T-helper 1 cell treated with Interleukin-12 subunit alpha and Interleukin-12 subunit beta and Interleukin-4 antibody, amounts not matched to agents 30 μg/mL and 1 μg/mL, for 36 hours (primary cell): ENCODE measurements around the gene CFAP221.
A peak's percentile ranks its signal among the peaks of the same experiment; 100 is the strongest.

Experiments
- H3K27ac Mint-ChIP-seq: one replicate; pipeline ENCODE4 v1.8.0; 2021; ENCODE audit warnings: mild to moderate bottlenecking, mixed read lengths
- H3K27me3 Mint-ChIP-seq: one replicate; pipeline ENCODE4 v1.8.0; 2021; ENCODE audit warnings: low read depth, mixed read lengths
- H3K36me3 Mint-ChIP-seq: one replicate; pipeline ENCODE4 v1.8.0; 2021; ENCODE audit warnings: low read depth, mixed read lengths
- H3K4me1 Mint-ChIP-seq: one replicate; pipeline ENCODE4 v1.8.0; 2021; ENCODE audit warnings: low read depth, mixed read lengths
- H3K4me3 Mint-ChIP-seq: one replicate; pipeline ENCODE4 v1.8.0; 2021; ENCODE audit warnings: mild to moderate bottlenecking, moderate library complexity, mixed read lengths
- H3K9me3 Mint-ChIP-seq: one replicate; pipeline ENCODE4 v1.8.0; 2021; ENCODE audit warnings: mixed read lengths

The CFAP221 gene

GRCh38 chr2:119659601-119660342 is 115.5 kb downstream of the CFAP221 start:
- Mint-ChIP-seq H3K36me3 (peaks cover 3% of the 10 kb centered on the region), H3K9me3 (peaks cover 5% of the 10 kb centered on the region), H3K4me1 (peaks cover 15% of the 10 kb centered on the region), H3K4me3 (no peak overlapping the region), H3K27ac (no peak overlapping the region), H3K27me3 (peaks cover 9% of the 10 kb centered on the region)

- peaks cover 10% of the 10 kb centered on the region for H3K27me3 Mint-ChIP-seq
- H3K36me3 Mint-ChIP-seq: peaks cover 8% of the 10 kb centered on the region
- no peak overlapping the region for H3K4me3 Mint-ChIP-seq
- H3K27ac Mint-ChIP-seq: no peak overlapping the region
- H3K4me1 Mint-ChIP-seq: peaks cover 15% of the 10 kb centered on the region
- H3K9me3 Mint-ChIP-seq: peaks cover 10% of the 10 kb centered on the region
Observed at GRCh38 chr2:119660343-119660658, 116.1 kb downstream of the CFAP221 start.

- Mint-ChIP-seq H3K27me3 (peaks cover 21% of the 10 kb centered on the region), H3K4me1 (peaks cover 15% of the 10 kb centered on the region), H3K27ac (no peak overlapping the region), H3K36me3 (peaks cover 8% of the 10 kb centered on the region), H3K4me3 (no peak overlapping the region), H3K9me3 (peaks cover 11% of the 10 kb centered on the region)
Observed at GRCh38 chr2:119662297-119662696, 118.0 kb downstream of the CFAP221 start.

DNA sequence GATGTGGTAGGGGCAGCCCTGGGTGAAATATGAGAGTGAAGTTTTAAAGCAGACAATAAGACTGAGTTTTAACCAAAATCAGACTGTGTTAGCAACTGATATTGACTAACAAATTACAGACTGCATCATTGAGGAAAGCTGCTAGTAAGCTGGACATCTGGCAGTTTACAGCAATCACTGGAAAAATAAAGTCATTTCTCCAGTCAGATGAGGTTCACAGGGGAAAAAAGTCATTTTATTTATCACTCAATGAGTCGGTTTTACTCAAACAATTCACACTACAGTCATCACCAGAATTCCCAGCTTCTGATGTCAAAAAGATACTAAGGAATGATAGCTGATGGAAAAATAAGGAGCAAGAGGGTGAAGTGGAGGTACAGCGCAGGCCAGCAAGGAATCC is 124.3 kb downstream of the CFAP221 start:
- H3K9me3 Mint-ChIP-seq: peaks cover 11% of the 10 kb centered on the region
- no peak overlapping the region for H3K4me3 Mint-ChIP-seq
- H3K27ac Mint-ChIP-seq: no peak overlapping the region
- H3K4me1 Mint-ChIP-seq: peaks cover 13% of the 10 kb centered on the region
- peaks cover 27% of the 10 kb centered on the region for H3K27me3 Mint-ChIP-seq
- H3K36me3 Mint-ChIP-seq: peaks cover 8% of the 10 kb centered on the region

DNA sequence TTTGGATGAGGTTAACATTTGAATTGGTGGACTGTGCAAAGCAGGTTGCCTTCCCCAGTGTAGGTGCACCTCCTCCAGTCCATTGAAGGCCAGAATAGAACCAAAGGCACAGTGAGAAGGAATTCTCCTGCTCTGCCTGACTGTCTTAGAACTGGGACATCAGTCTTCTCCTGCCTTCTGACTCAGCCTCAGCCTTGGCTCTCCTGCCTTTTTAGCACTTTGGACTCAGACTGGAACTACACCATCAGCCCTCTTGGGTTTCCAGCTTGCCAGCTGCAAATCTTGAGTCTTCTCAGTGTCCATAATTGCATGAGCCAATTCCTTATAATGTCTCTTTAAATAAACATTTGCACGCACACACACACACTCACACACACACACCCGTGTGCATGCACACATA is 126.8 kb downstream of the CFAP221 start:
- peaks cover 2% of the 10 kb centered on the region for H3K4me1 Mint-ChIP-seq
- H3K36me3 Mint-ChIP-seq: no peaks in the 10 kb centered on the region
- H3K4me3 Mint-ChIP-seq: no peak overlapping the region
- H3K27ac Mint-ChIP-seq: no peak overlapping the region
- H3K9me3 Mint-ChIP-seq: no peaks in the 10 kb centered on the region
- H3K27me3 Mint-ChIP-seq: peaks cover 18% of the 10 kb centered on the region

- H3K4me3 Mint-ChIP-seq: no peak overlapping the region
- peaks cover 2% of the 10 kb centered on the region for H3K4me1 Mint-ChIP-seq
- H3K9me3 Mint-ChIP-seq: no peaks in the 10 kb centered on the region
- H3K27me3 Mint-ChIP-seq: peaks cover 12% of the 10 kb centered on the region
- no peak overlapping the region for H3K27ac Mint-ChIP-seq
- no peaks in the 10 kb centered on the region for H3K36me3 Mint-ChIP-seq
Observed at GRCh38 chr2:119671752-119672151, 127.5 kb downstream of the CFAP221 start.

DNA sequence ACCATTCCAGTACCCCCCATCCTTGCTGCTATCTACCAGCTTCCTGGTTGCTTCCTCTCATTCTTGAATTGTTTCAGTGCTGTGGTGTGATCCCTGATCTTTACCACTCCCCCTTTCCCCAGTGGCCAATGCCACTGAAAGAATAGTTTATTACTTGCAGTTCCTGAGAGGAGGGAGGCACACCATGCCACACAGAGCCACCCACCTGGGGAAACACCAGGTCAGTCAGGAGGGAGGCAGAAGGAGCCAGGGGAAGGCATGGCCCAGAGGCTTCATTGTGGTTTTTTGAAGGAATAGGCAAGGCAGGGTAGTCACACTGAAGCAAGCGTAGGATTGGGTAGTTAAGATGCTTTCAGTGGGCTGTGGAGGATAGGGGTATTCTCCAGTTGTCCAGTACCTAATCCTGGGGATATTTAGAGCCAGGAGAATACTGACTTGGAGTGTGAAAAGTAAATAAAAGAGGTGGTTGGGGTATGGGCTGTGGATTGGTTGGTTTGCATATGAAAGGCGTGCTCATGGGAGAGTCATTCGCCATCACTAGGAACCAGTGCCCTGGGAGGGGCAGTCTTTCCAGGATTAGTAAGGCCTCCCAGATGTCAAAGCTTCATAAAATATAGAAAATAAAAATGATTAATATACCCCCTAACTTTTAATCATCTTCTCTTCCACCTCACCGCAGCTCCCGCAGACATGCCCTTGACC is 128.1 kb downstream of the CFAP221 start:
- Mint-ChIP-seq H3K36me3 (no peaks in the 10 kb centered on the region), H3K4me3 (no peak overlapping the region), H3K9me3 (no peaks in the 10 kb centered on the region), H3K27ac (no peak overlapping the region), H3K4me1 (peaks cover 2% of the 10 kb centered on the region), H3K27me3 (peaks cover 6% of the 10 kb centered on the region)

DNA sequence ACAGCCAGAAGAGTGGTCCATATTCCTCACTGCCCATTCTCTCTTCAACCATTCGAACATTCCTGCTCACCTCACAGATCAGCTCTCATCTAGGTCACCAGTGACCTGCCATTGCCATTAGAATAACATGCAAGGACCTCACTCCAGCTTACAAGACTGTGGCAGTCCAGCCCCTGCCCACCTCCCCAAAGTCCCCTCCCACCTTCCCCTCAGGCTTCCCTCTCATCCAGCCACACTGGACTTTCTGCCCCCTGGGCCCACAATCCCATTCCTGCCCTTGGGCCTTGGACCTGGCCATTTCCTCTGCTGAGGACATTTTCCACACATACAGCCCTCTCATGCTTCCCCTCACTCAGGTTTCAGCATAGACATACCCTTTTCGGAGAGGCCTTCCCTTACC is 129.5 kb downstream of the CFAP221 start:
- H3K27ac Mint-ChIP-seq: no peak overlapping the region
- peaks cover 5% of the 10 kb centered on the region for H3K4me1 Mint-ChIP-seq
- H3K4me3 Mint-ChIP-seq: no peak overlapping the region
- no peaks in the 10 kb centered on the region for H3K36me3 Mint-ChIP-seq
- H3K27me3 Mint-ChIP-seq: peaks cover 10% of the 10 kb centered on the region
- H3K9me3 Mint-ChIP-seq: no peaks in the 10 kb centered on the region

DNA sequence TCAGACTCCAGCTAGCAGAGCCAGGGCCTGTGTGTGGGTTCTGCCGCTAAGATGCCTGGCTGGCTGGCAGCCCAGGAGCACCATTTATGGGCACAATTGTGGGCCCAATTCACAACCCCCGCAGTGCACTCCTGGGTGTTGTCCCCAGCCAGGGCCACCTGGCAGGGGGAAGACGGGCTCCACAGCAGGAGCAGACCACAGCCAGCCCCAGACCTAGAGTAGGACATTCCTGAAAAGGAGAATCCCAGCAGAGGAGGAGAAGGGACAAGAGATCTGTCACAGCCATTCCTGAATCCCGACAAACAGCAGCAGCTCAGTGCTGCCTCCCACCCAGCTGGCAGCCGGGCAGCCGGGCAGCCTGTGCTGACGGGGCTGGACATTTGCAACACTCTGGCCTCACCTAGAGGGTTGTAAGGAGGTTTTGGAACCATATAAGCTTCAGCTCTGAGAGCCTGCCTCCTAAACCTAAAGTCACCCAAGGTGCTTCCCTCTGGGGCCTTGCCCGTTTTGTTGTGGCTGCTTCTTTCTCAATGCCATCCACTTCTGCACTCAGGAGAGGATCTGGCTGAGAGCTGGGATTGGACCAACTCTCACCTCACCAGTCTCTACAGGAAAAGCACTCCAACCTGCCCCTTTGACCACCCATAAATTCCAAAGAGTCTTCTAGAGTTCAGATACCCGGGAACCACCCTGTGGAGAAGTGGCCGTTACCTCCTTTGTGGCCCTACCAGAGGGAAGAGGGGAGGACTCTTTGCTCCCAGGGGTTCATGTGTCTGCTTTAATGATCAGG is 130.7 kb downstream of the CFAP221 start:
- H3K27ac Mint-ChIP-seq: no peak overlapping the region
- peaks cover 3% of the 10 kb centered on the region for H3K36me3 Mint-ChIP-seq
- H3K27me3 Mint-ChIP-seq: peaks cover 10% of the 10 kb centered on the region
- H3K9me3 Mint-ChIP-seq: no peaks in the 10 kb centered on the region
- H3K4me3 Mint-ChIP-seq: no peak overlapping the region
- peaks cover 11% of the 10 kb centered on the region for H3K4me1 Mint-ChIP-seq

DNA sequence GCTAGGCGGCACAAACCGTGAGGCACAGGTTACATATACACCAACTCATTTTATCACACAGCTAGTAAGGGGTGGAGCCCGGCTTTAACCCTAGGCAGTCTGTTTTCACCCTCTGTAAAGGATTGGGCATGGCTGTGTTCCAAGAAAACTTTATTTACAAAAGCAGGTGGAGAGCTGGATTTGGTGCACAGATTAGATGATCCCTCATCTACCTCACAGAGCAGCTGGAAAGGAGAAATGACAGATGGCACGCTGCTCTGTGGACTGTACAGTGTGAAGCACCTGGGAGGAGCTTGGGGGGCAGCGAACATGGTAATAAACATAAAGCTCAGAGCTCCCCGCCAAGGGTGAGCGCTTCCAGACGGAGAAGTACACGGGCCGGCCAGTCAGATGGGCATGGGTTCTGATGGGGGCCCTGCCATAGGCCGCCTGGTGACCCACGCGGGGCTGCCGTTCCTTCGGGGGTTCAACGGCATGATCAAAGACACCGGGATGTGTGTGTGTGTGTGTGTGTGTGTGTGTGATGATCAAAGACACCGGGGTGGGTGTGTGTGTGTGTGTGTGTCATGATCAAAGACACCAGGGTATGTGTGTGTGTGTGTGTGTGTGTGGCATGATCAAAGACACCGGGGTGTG is 133.9 kb downstream of the CFAP221 start:
- Mint-ChIP-seq H3K4me1 (peaks cover 18% of the 10 kb centered on the region), H3K27ac (peak overlapping the region; percentile 84), H3K9me3 (no peaks in the 10 kb centered on the region), H3K36me3 (peaks cover 3% of the 10 kb centered on the region), H3K4me3 (peak overlapping the region; percentile 83), H3K27me3 (peaks cover 10% of the 10 kb centered on the region)

DNA sequence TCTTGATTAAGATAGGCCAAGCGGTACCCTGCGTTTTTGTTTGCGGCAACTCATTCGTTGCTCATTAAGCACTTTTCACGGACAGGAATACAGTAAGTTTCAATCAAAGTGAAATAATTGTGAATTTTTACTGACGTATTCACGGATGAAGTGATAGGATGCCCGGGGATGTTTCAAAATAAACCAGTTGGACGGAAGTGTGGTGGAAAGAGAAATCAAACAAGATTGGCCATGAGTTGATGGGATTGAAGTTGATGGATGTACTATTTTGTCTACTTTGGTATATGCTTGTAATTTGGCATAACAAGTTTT is 135.2 kb downstream of the CFAP221 start:
- Mint-ChIP-seq H3K27me3 (peaks cover 10% of the 10 kb centered on the region), H3K4me1 (peaks cover 18% of the 10 kb centered on the region), H3K4me3 (peak overlapping the region; percentile 83), H3K9me3 (no peaks in the 10 kb centered on the region), H3K27ac (peak overlapping the region; percentile 89), H3K36me3 (peaks cover 3% of the 10 kb centered on the region)

GRCh38 chr2:119679846-119680245 is 135.6 kb downstream of the CFAP221 start:
- no peaks in the 10 kb centered on the region for H3K9me3 Mint-ChIP-seq
- H3K4me3 Mint-ChIP-seq: peak overlapping the region; percentile 83
- H3K27ac Mint-ChIP-seq: peak overlapping the region; percentile 89
- H3K27me3 Mint-ChIP-seq: peaks cover 10% of the 10 kb centered on the region
- H3K4me1 Mint-ChIP-seq: peaks cover 18% of the 10 kb centered on the region
- peaks cover 3% of the 10 kb centered on the region for H3K36me3 Mint-ChIP-seq

DNA sequence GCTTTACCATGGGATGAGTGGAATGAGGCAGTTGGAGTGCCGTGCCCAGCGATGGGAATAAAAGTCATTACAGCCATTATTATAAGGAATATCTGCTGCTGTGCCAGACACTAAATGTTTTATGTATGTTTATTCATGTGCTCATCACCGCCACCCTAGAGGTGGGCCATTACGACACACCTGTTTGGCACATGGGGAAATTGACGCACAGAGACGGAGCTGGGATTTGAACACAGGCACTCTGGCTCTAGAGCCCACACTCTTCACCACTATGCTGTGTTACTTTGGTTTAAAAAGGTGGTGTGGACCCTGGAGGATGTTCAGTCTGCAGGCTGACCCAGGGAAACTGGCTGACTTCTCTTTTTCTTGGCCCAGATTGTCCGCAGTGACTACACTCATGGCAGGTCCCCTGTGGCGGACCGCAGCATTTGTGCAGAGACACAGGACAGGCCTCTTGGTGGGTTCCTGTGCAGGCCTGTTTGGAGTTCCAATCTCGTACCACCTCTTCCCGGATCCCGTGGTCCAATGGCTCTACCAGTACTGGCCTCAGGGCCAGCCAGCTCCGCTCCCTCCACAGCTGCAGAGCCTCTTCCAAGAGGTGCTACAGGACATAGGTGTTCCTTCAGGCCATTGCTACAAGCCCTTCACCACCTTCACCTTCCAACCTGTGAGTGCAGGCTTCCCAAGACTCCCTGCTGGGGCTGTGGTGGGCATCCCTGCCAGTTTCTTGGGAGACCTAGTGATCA is 136.4 kb downstream of the CFAP221 start:
- Mint-ChIP-seq H3K9me3 (no peaks in the 10 kb centered on the region), H3K27me3 (peaks cover 10% of the 10 kb centered on the region), H3K27ac (no peak overlapping the region), H3K4me3 (peak overlapping the region; percentile 55), H3K4me1 (peaks cover 18% of the 10 kb centered on the region), H3K36me3 (peaks cover 3% of the 10 kb centered on the region)
